GM19035 (cell line): ENCODE results near the gene KRT4.

Source experiments
- ATAC-seq: cut with Tn5 transposase; IDR thresholded peaks from one replicate; pipeline ENCODE4 v1.9.1; 2021; ENCODE audit not compliant: unreplicated experiment

Gene KRT4

DNA sequence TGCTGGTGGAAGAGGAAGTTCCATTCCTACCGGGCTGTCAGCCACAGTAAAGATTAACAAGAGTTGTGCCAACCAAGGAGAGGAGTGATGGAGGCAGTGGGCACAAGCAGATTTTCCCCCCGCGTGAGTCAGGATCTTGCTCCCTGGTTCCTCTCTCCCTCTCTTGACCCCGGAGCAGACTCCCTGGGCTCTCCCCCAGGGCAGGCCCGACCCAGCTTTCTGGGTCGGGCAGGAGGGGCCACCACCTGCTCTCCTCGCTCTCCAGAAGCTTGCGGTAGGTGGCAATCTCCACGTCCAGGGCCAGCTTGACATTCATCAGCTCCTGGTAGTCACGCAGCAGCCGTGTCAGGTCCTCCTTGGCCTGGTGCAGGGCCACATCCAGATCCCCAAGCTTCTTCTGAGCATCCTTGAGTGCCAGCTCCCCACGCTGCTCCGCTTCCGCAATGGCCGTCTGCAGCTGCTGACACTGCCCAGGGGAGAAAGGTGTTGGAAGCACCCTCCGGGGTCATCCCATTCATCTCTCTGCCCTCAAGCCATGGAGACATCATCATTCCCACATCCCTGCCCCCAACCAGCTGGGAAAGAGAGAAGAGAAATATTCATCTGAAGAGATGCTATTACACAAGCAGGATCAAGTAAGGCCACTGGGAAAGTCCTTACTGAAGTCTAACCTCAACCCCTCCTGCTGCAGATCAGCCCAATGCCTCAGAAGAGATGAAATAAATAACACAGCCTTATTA, 9.0 kb upstream of the KRT4 start:
- ATAC-seq, result no peak

DNA sequence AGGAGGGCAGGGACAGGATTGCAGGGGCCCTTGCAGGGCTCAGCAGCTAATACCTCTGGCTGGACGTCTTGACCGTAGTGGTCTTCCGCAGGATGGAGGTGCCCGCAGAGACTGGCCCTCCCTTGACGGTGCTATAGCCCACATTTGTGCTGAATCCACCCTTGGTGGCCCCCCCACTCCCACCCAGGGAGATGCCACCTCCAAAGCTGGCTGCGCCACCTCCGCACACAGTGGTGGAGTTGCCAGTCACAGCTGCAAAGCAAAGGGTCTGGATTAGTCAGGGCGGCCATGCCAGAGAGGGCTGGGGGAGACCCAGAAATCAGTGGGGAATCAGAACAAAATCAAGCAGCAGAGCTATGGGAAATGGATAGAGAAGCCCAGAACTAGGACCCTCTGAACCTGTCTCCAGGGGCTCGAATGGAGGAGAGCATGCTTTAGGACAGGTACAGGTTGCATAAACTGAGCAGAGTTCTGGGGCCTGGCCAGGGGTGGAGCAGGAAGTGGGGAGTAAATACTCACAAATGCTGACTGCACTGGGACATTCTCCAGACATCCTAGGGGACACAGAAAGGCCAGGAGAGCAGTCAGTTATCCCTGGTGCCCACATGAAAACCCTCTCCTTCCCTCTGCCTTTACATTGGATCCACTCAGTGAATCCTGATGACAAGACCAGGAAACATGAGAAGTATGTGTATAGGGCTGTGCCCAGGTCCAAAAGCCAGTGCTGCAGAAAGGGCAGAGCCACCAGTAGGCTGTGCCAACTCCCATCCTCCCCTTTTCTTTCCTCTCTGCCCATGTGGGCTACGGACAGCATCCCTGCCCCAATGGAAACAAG, 8.1 kb upstream of the KRT4 start:
- no peak for ATAC-seq

- no peak for ATAC-seq
Observed at GRCh38 chr12:52821071-52821730, 7.3 kb upstream of the KRT4 start.

GRCh38 chr12:52820521-52820920, 6.6 kb upstream of the KRT4 start:
- no peak for ATAC-seq

- no peak for ATAC-seq
Observed at GRCh38 chr12:52819731-52820510, 6.0 kb upstream of the KRT4 start.

- no peak for ATAC-seq
Observed at GRCh38 chr12:52818887-52819420, 5.0 kb upstream of the KRT4 start.

DNA sequence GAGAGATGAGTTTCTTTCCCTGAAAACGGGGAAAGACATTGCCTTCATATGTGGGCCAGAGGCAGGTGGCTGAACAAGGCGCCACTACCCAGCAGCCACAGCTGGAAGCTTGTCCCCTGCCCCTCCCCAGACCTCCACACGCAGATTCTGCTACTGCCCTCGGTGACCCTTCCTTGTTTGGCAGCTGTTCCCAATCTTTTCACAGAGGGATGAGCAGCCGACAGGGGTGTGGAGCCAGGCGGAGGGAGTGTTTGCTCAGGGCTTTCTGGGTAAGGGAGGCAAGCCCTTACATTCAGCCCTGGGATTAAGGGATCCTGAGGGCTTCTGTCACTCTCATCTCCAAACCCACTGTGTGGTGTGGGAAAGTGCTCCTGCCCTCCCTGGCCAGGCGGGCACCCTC, 4.5 kb upstream of the KRT4 start:
- no peak for ATAC-seq

DNA sequence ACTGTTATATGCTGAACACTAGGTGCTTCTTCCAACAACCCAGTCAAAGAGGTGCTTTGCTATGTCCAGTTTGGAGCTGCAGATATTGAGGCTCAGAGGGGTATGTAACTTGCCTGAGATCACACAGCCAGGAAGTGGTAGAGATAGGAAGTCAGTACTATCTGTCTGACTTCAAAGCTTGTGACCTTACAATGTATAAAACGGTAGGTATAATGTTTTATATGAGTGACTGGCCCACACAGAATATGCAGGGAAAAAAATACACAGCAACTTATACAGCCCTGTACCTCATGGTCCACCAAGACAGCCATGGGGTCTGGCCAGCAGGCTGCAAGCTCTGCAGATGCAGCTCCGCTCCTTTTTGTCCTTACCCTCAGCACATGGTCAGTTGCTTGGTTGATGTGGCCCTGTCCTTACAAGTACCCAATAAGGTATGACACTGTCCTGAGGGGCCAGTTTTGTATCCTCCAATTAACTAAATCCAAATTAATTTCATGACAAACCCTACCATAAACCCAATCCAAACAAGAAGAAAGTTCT, 3.9 kb upstream of the KRT4 start:
- ATAC-seq, result no peak

GRCh38 chr12:52817003-52817698, 3.2 kb upstream of the KRT4 start:
- ATAC-seq, result no peak

DNA sequence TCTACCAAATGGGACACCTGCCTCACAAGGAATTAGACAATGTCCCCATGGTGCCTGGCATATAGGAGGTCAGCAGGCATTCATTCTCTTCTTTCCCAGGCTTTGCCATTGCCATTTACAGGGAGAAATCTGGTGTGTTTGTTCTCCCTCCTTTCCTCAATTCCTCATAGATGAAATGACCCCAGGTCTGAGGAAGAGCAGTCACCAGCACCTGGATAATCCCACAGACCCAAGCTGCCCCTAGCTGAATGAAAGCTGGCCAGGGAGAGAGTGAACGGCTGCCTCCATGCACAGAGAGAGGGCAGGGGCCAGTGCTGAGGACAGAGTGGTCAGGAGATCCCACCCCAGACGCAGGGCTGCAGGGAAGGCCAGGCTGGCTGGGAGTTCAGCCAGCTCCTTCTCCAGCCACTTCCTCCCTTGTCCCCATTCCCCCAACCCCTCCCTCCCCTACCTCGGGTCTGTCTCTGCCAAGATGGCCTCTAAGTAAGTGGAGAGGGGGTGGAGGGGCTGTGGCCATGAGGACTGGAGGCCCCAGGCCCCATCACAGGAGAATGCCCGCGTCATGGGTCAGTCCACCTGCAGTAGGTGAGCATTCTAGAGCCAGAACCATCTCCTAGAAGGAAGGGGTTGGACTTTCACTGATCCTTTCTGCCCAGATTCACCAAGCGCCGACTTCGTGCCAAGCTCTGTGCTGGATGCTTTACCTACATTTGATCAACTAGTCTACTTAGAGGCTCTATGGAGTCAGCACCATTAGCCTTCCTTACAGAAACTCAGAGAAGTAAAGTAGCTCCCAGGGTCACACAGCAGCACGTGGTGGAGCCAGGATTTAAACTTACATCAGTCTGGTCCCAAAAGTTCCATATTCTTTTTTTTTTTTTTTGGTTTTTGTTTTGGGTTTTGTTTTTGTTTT, 2.0 kb upstream of the KRT4 start:
- no peak for ATAC-seq

GRCh38 chr12:52815161-52815560, 1.2 kb upstream of the KRT4 start:
- ATAC-seq, result no peak

GRCh38 chr12:52814710-52815155, 817 bp upstream of the KRT4 start:
- no peak for ATAC-seq

- ATAC-seq, result no peak
Observed at GRCh38 chr12:52813203-52813819, 605 bp downstream of the KRT4 start.

- no peak for ATAC-seq
Observed at GRCh38 chr12:52812749-52813148, 1.2 kb downstream of the KRT4 start.

GRCh38 chr12:52812073-52812400, 1.9 kb downstream of the KRT4 start:
- ATAC-seq, result no peak

GRCh38 chr12:52811191-52812072, 2.5 kb downstream of the KRT4 start:
- ATAC-seq, result no peak

DNA sequence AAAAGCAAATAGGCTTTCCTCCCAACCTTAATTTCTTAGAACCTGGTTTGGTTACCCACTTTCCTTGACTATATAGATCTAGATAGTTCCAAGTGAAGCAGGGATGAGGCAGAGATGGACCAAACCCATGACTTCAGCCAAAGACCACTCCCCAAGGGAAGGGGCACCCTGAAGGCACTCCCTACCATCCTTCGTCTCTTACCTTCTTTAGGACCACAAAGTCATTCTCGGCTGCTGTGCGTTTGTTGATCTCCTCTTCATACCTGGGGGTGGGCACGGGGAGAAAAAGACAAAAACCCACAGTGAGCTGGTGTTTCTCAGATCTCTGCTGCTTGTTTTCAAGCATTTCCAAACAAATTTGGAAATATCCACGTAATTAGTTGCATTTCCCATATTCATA, 3.4 kb downstream of the KRT4 start:
- ATAC-seq, result no peak

DNA sequence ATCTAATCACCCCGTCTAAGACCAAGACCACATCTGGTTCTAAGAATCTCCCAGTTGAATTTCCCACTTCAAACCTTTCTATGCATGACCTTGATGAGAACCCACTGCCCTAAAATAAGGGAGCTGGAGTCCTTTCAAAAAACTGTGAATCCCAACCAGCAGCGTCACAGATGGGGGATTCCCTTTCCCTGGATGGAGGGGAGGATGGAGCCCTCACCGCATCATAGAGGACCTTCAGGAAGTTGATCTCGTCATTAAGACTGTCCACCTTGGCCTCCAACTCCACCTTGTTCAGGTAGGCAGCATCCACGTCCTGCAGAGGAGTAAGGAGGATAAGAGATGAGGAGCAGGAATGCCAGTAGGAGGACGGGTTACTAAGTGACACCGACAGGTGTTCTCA, 4.8 kb downstream of the KRT4 start:
- ATAC-seq, result no peak
